CD4-positive, alpha-beta memory T cell (primary cell): Measurements from ENCODE around the gene PRAMEF11. TPM values are rescaled to one million over a fixed set of nuclear protein-coding genes. Genes with fewer than 3 reads are reported as not detected.
"Not testable (repeated sequence)": the region's sequence is repeated elsewhere in the genome, so short reads cannot be mapped to it uniquely, and the experiment has no call there.

Source experiments
- CTCF ChIA-PET: fragments of 350-600 bp; sonication (Branson Sonifier 250); formaldehyde crosslinking; loops from one replicate; lab custom pipeline; 2021; ENCODE audit warnings: inconsistent platforms; ENCODE audit not compliant: partially characterized antibody; lab: Charles Lee
- POLR2A ChIA-PET: fragments of 350-600 bp; sonication (Branson Sonifier 250); formaldehyde crosslinking; loops from one replicate; lab custom pipeline; 2021; ENCODE audit not compliant: partially characterized antibody; lab: Charles Lee
- DNase-seq, 5 donors: peaks; one replicate each; pipeline versions ENCODE4 v3.0.0 to v3.0.0-alpha.2; 2020 to 2022; ENCODE audit warnings: mixed read lengths in 1 of 5
- H3K27ac ChIP-seq: one replicate; pipeline ENCODE4 v1.7.0; 2013; ENCODE audit warnings: low read depth, low read length
- H3K27me3 ChIP-seq: 2 replicates; pipeline ENCODE4 v1.7.0; 2013; ENCODE audit warnings: mild to moderate bottlenecking, low read length, moderate library complexity; ENCODE audit not compliant: insufficient read depth
- H3K36me3 ChIP-seq: 2 replicates; pipeline ENCODE4 v1.7.0; 2013; ENCODE audit warnings: mild to moderate bottlenecking, low read length, moderate library complexity; ENCODE audit not compliant: insufficient read depth
- H3K4me1 ChIP-seq: 2 replicates; pipeline ENCODE4 v1.7.0; 2013; ENCODE audit warnings: mild to moderate bottlenecking, low read length, moderate library complexity; ENCODE audit not compliant: insufficient read depth
- H3K4me3 ChIP-seq, 2 donors: one replicate each; pipeline ENCODE4 v1.7.0; 2013; ENCODE audit warnings: low read length in 2 of 2, mild to moderate bottlenecking in 1 of 2
- H3K9me3 ChIP-seq, 2 donors: one replicate each; pipeline ENCODE4 v1.7.0; 2013; ENCODE audit warnings: low read length in 2 of 2, control low read depth in 1 of 2; ENCODE audit not compliant: control insufficient read depth in 1 of 2
- H3K27ac Mint-ChIP-seq, 7 donors: one replicate each; pipeline ENCODE4 v1.8.0; 2020 to 2021; ENCODE audit warnings: mixed read lengths in 7 of 7, mild to moderate bottlenecking in 6 of 7, inconsistent platforms in 3 of 7, moderate library complexity in 3 of 7
- H3K27me3 Mint-ChIP-seq, 2 donors: one replicate each; pipeline ENCODE4 v1.8.0; 2020 to 2021; ENCODE audit warnings: mixed read lengths in 2 of 2
- H3K36me3 Mint-ChIP-seq, 2 donors: one replicate each; pipeline ENCODE4 v1.8.0; 2020 to 2021; ENCODE audit warnings: mixed read lengths in 2 of 2, inconsistent platforms in 1 of 2, mild to moderate bottlenecking in 1 of 2
- H3K4me1 Mint-ChIP-seq, 4 donors: one replicate each; pipeline ENCODE4 v1.8.0; 2020 to 2021; ENCODE audit warnings: mixed read lengths in 4 of 4, mild to moderate bottlenecking in 1 of 4
- H3K4me3 Mint-ChIP-seq, 8 donors: one replicate each; pipeline ENCODE4 v1.8.0; 2020 to 2021; ENCODE audit warnings: mixed read lengths in 8 of 8, mild to moderate bottlenecking in 7 of 8, moderate library complexity in 6 of 8, inconsistent platforms in 3 of 8
- H3K9me3 Mint-ChIP-seq, 8 donors: one replicate each; pipeline ENCODE4 v1.8.0; 2020 to 2021; ENCODE audit warnings: mixed read lengths in 8 of 8, mild to moderate bottlenecking in 5 of 8, inconsistent platforms in 3 of 8, moderate library complexity in 1 of 8
- intact Hi-C: fragments of 100-400 bp; cut with micrococcal nuclease; formaldehyde crosslinking; loops from one replicate; pipeline ENCODE4 v1.15.1; 2023
- polyA plus RNA-seq, 2 donors: library from polyadenylated mRNA; unstranded; fragments of 300-500 nt; fragmentation: Illumina TruSeq; gene quantifications; one replicate each; pipeline ENCODE4 v1.2.3, GENCODE V29; 2021
- total RNA-seq, 2 experiments: library from RNA; stranded (reverse); gene quantifications; one replicate each; pipeline ENCODE4 v1.2.3, GENCODE V29; 2021

PRAMEF11 gene
- total RNA-seq (not detected), polyA plus RNA-seq (not detected)

- H3K4me3 Mint-ChIP-seq, H3K4me3 ChIP-seq, POLR2A ChIA-PET, H3K27ac ChIP-seq, H3K4me1 ChIP-seq, intact Hi-C loops, CTCF ChIA-PET, H3K4me1 Mint-ChIP-seq, H3K36me3 ChIP-seq, H3K9me3 ChIP-seq, H3K27me3 Mint-ChIP-seq, DNase-seq, H3K27me3 ChIP-seq, H3K36me3 Mint-ChIP-seq, H3K9me3 Mint-ChIP-seq: not testable (repeated sequence)
- H3K27ac Mint-ChIP-seq = peak within 1 kb of the TSS in 1 of 7 donors; percentile 25
Observed at GRCh38 chr1:12831310-12831709, at the start of gene PRAMEF11. TSS of gene PRAMEF11 (minus strand) at chr1:12831410. CDS start at chr1:12828789, 2,621 bp downstream.

GRCh38 chr1:12878453-12878852 lies 47.2 kb upstream of the PRAMEF11 start:
- H3K27ac Mint-ChIP-seq, intact Hi-C loops, H3K9me3 ChIP-seq, H3K27me3 ChIP-seq, H3K4me1 ChIP-seq, CTCF ChIA-PET, DNase-seq, H3K9me3 Mint-ChIP-seq, H3K27ac ChIP-seq, H3K4me3 Mint-ChIP-seq, POLR2A ChIA-PET, H3K36me3 ChIP-seq, H3K4me3 ChIP-seq, H3K4me1 Mint-ChIP-seq, H3K36me3 Mint-ChIP-seq, H3K27me3 Mint-ChIP-seq: not testable (repeated sequence)

GRCh38 chr1:12863131-12863880 lies 32.1 kb upstream of the PRAMEF11 start:
- H3K4me1 ChIP-seq, H3K36me3 Mint-ChIP-seq, POLR2A ChIA-PET, H3K4me3 ChIP-seq, H3K27me3 Mint-ChIP-seq, H3K27ac ChIP-seq, intact Hi-C loops, H3K9me3 ChIP-seq, H3K4me3 Mint-ChIP-seq, CTCF ChIA-PET, H3K27ac Mint-ChIP-seq, H3K27me3 ChIP-seq, H3K4me1 Mint-ChIP-seq, H3K9me3 Mint-ChIP-seq, H3K36me3 ChIP-seq, DNase-seq: not testable (repeated sequence)

GRCh38 chr1:12856786-12857185 lies 25.6 kb upstream of the PRAMEF11 start, which contains the start of gene PRAMEF2:
TSS of gene PRAMEF2 (plus strand) at chr1:12857086. CDS start at chr1:12859010, 1,924 bp downstream.
- H3K4me3 Mint-ChIP-seq, H3K27ac Mint-ChIP-seq, H3K27me3 Mint-ChIP-seq, H3K9me3 ChIP-seq, H3K4me3 ChIP-seq, H3K36me3 Mint-ChIP-seq, H3K9me3 Mint-ChIP-seq, H3K4me1 ChIP-seq, intact Hi-C loops, DNase-seq, H3K27me3 ChIP-seq, POLR2A ChIA-PET, CTCF ChIA-PET, H3K36me3 ChIP-seq, H3K4me1 Mint-ChIP-seq, H3K27ac ChIP-seq: not testable (repeated sequence)

GRCh38 chr1:12851779-12852178 lies 20.6 kb upstream of the PRAMEF11 start:
- CTCF ChIA-PET = no interaction called here
- intact Hi-C loops = no loop called here
- Mint-ChIP-seq H3K9me3 (peaks cover 0 to 25% (median 4%) of the 10 kb centered on the region in 8 donors), H3K27me3 (peaks cover 1 to 8% of the 10 kb centered on the region in 2 donors), H3K27ac (no peak overlapping the region), H3K4me1 (no peaks in the 10 kb centered on the region), H3K36me3 (no peaks in the 10 kb centered on the region), H3K4me3 (no peak overlapping the region)
- no peaks in the 10 kb centered on the region for H3K9me3 ChIP-seq
- POLR2A ChIA-PET = no interaction called here
- H3K4me3 ChIP-seq = no peak overlapping the region
- DNase-seq = no peak
- no peaks in the 10 kb centered on the region for H3K36me3 ChIP-seq
- H3K27me3 ChIP-seq = no peaks in the 10 kb centered on the region
- no peaks in the 10 kb centered on the region for H3K4me1 ChIP-seq
- no peak overlapping the region for H3K27ac ChIP-seq

- H3K4me3 Mint-ChIP-seq, DNase-seq, intact Hi-C loops, H3K4me3 ChIP-seq, CTCF ChIA-PET, H3K4me1 ChIP-seq, POLR2A ChIA-PET, H3K27me3 ChIP-seq, H3K36me3 ChIP-seq, H3K9me3 ChIP-seq, H3K36me3 Mint-ChIP-seq, H3K27ac Mint-ChIP-seq, H3K4me1 Mint-ChIP-seq, H3K27me3 Mint-ChIP-seq, H3K27ac ChIP-seq: not testable (repeated sequence)
- peaks cover 0 to 29% (median 6%) of the 10 kb centered on the region in 8 donors for H3K9me3 Mint-ChIP-seq
Observed at GRCh38 chr1:12848620-12849019, 17.4 kb upstream of the PRAMEF11 start, which contains the start of gene HNRNPCL1. TSS of gene HNRNPCL1 (minus strand) at chr1:12848720. CDS start at chr1:12848289, 431 bp downstream.

GRCh38 chr1:12833251-12833650 lies 2.0 kb upstream of the PRAMEF11 start:
- not testable (repeated sequence) for H3K4me1 Mint-ChIP-seq, H3K27ac Mint-ChIP-seq

More at GRCh38 chr1:12833251-12833650, 2.0 kb upstream of the PRAMEF11 start:
- H3K27me3 ChIP-seq, H3K36me3 Mint-ChIP-seq, H3K4me3 ChIP-seq, H3K9me3 Mint-ChIP-seq, H3K36me3 ChIP-seq, DNase-seq, intact Hi-C loops, H3K4me1 ChIP-seq, CTCF ChIA-PET, H3K9me3 ChIP-seq, POLR2A ChIA-PET, H3K27ac ChIP-seq, H3K4me3 Mint-ChIP-seq: not testable (repeated sequence)
- H3K27me3 Mint-ChIP-seq = peaks cover 9 to 10% of the 10 kb centered on the region in 2 donors
